ENCODE measurements around the gene REELD1. TPM values are rescaled to one million over a fixed set of nuclear protein-coding genes. Genes with fewer than 3 reads are reported as not detected.

The REELD1 gene
- total RNA-seq, 1 experiment from 2014 or later: not detected

DNA sequence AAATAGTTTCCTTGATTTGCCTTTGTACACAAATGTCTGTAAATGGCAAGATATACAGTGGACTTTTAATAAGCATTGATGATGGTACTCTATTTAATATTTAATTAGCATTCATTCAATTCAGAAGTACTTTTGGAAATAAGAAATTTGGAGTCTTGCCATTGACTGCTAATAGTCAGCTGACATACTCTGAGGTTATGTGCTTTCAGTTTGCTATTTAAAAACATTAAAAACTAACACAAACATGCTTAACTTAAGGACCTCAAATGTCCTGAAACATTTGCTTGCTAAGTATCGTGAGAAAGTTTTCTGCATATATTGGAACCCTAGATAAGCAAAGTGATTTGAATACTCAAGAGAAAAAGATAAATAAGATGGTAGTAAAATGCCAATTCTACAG is 64.6 kb downstream of the REELD1 start:
- BruUV-seq (replicated peaks): no TSS peak
- no peak for DNase-seq (ENCODE audit: unreplicated experiment)
- no peaks in the 10 kb centered on the region for H3K4me1 Mint-ChIP-seq (ENCODE audit: insufficient read depth, unreplicated experiment)
- no peak overlapping the region for H3K4me3 Mint-ChIP-seq (ENCODE audit: unreplicated experiment)
- POLR2A ChIA-PET: interaction anchor here (1.0 kb wide), 1 partner anchor 590 kb away, joined by 3 read pairs; no protein-coding TSS in a partner anchor
- no peak overlapping the region for H3K27ac Mint-ChIP-seq (ENCODE audit: low read depth, unreplicated experiment)
- TF ChIP-seq, protein P1, sequence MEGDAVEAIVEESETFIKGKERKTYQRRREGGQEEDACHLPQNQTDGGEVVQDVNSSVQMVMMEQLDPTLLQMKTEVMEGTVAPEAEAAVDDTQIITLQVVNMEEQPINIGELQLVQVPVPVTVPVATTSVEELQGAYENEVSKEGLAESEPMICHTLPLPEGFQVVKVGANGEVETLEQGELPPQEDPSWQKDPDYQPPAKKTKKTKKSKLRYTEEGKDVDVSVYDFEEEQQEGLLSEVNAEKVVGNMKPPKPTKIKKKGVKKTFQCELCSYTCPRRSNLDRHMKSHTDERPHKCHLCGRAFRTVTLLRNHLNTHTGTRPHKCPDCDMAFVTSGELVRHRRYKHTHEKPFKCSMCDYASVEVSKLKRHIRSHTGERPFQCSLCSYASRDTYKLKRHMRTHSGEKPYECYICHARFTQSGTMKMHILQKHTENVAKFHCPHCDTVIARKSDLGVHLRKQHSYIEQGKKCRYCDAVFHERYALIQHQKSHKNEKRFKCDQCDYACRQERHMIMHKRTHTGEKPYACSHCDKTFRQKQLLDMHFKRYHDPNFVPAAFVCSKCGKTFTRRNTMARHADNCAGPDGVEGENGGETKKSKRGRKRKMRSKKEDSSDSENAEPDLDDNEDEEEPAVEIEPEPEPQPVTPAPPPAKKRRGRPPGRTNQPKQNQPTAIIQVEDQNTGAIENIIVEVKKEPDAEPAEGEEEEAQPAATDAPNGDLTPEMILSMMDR (IDR thresholded peaks at IDR 0.05; ENCODE audit: unreplicated experiment): no peak
- intact Hi-C loops (cut with micrococcal nuclease): no loop called here
- H3K36me3 Mint-ChIP-seq (ENCODE audit: insufficient read depth, unreplicated experiment): peaks cover 5% of the 10 kb centered on the region
- no peaks in the 10 kb centered on the region for H3K9me3 Mint-ChIP-seq (ENCODE audit: unreplicated experiment)
- CTCF ChIA-PET: no interaction called here
- no peaks in the 10 kb centered on the region for H3K27me3 Mint-ChIP-seq (ENCODE audit: insufficient read depth, unreplicated experiment)

Other genes with a start within 250 kb of the REELD1 start
- gene LSM6, start 38.8 kb upstream of the REELD1 start, total RNA-seq (2022): 40.0 and 41.4 TPM in 2 replicates